Measurements from ENCODE around the gene NPAS3.

Gene NPAS3

DNA sequence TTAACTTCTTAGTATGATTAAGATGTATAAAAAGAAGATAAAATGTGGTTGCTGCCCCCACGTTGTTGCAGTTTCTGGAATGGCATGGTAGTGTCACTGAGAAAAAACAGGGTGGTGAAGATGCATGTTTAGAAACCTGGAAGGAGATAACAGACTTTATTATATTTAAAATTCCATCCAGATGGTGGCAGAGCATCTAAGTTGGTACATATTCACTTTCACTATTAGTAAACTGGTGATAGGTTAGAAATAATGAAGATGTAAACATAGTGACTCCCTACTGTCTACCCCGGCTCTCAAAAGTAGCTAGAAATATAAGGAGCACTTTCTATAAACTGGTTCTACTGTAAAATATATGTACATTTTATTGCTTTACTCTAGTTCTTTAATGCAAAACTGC is 279.3 kb downstream of the NPAS3 start:
- no peak for DNase-seq (ENCODE audit: low spot score)
- TF ChIP-seq, protein P1, sequence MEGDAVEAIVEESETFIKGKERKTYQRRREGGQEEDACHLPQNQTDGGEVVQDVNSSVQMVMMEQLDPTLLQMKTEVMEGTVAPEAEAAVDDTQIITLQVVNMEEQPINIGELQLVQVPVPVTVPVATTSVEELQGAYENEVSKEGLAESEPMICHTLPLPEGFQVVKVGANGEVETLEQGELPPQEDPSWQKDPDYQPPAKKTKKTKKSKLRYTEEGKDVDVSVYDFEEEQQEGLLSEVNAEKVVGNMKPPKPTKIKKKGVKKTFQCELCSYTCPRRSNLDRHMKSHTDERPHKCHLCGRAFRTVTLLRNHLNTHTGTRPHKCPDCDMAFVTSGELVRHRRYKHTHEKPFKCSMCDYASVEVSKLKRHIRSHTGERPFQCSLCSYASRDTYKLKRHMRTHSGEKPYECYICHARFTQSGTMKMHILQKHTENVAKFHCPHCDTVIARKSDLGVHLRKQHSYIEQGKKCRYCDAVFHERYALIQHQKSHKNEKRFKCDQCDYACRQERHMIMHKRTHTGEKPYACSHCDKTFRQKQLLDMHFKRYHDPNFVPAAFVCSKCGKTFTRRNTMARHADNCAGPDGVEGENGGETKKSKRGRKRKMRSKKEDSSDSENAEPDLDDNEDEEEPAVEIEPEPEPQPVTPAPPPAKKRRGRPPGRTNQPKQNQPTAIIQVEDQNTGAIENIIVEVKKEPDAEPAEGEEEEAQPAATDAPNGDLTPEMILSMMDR (IDR thresholded peaks at IDR 0.05; ENCODE audit: extremely low read depth, missing control alignments): no peak

DNA sequence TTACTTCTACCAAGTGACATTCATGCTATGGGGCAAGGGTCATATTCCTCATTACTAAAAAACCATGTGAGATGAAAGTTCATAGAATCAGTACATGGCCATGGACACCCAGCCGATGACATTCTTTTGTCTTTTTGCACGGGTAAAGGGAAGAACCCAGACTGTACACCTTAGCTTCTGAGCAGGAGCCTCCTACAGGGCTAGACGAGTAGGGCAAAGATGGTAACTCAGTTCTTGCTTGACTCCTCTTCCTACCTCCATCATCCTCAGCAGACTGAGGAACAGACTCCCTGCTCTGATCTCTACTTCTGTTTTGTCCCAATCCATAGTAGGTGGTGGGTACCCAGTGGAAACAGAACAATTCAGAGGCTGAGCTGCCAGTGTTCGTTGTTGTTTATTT is 281.3 kb downstream of the NPAS3 start:
- TF ChIP-seq, protein P1 (IDR thresholded peaks at IDR 0.05; ENCODE audit: extremely low read depth, missing control alignments): no peak
- no peak for DNase-seq (ENCODE audit: low spot score)

DNA sequence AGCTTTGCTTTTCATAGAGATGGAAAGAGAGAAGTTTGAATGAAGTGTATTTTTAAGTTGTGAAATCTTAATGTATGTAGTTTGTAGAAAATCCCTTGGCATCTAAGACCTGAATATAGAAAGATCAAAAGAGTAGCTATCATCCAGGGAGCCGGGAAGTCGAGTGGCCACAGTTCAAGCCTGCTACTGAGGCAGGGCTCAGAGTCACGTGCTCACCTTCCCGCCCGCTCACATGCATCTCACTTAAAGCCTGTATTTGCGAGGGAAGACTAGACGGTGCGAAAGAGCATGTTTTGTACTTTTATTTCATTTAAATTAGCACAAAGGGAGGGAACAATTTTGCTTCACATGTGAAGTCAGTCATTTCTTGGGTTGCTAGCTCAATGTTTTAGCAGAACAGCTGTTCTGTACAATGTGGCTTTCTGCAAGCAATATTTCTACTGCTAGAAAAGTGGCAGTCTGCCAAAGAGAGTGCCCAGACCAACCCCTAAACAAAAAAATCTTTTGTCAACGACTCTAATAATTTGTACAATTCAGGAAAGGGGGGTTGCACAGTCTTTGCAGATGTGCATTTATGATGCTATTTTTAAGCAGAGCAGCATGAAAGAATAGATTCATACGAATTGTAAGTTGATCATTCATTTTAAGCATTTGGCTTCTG is 290.7 kb downstream of the NPAS3 start:
- TF ChIP-seq, protein P1 (IDR thresholded peaks at IDR 0.05; ENCODE audit: extremely low read depth, missing control alignments): no peak
- DNase-seq (ENCODE audit: low spot score): no peak

DNA sequence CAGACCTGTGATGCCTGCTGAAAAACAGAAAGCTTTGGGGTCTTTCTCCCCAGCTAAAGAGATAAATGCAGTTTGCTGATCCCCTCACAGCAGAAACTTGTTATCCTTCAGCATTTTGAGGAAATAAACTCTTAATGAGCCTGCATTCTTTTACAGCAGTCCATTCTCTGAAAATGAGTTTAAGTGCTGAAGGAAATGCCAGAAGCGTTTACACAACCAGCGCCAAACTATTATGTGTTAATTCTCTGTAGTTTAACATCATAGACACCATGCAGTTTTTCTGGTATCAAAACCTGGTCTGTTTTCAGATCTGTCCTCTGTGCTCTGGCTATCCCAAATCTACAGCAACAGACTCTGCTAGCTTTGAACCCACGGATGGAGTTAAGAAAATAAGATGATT is 291.3 kb downstream of the NPAS3 start:
- DNase-seq (ENCODE audit: low spot score): no peak
- TF ChIP-seq, protein P1 (IDR thresholded peaks at IDR 0.05; ENCODE audit: extremely low read depth, missing control alignments): no peak

DNA sequence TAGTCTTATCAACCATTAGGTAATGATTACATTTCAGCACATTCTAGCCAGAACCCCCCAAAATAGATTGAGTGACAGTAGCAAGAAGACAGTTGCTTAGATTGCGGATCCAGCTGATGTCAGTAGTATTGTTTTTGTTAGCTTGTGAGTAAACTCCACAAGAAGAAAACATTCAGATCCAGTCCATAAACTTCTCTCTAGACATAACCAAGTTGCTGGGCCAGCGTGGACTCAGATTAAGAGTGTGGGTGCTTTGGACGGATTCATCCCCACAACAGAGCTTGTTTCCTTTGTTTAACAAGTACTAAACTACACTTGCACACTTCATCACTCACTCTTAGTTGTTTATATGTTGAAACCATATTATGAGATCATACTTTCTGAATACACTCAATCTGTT is 293.4 kb downstream of the NPAS3 start:
- TF ChIP-seq, protein P1 (IDR thresholded peaks at IDR 0.05; ENCODE audit: extremely low read depth, missing control alignments): no peak
- no peak for DNase-seq (ENCODE audit: low spot score)

DNA sequence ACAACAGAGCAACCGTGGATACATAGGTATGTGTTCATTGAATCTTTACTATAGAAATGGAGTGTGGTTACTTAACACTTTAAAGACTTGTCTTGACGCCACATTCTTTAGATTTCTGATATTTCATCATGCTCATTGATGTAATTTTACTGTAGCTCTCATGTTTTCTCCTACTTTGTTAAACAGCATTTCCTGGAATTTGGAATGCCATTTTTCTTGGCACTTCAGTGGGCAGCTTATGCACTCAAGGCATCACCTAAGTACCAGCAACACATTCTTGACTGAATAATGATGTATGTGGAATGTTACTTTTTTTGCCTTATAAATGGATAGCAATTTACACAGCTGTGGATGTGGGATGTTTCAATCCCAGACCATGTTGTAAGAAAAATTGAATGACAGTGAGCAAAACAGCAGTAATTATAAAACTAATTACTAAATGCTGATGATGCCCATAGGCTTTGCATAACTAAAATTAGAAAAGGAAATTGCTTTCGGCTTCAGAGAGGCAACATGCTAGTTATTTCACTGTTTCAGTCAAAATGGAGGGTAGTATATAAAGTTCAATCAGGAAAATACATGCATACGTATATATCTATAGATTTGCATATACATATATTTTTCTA is 298.5 kb downstream of the NPAS3 start:
- DNase-seq (ENCODE audit: low spot score): no peak
- TF ChIP-seq, protein P1 (IDR thresholded peaks at IDR 0.05; ENCODE audit: extremely low read depth, missing control alignments): no peak

DNA sequence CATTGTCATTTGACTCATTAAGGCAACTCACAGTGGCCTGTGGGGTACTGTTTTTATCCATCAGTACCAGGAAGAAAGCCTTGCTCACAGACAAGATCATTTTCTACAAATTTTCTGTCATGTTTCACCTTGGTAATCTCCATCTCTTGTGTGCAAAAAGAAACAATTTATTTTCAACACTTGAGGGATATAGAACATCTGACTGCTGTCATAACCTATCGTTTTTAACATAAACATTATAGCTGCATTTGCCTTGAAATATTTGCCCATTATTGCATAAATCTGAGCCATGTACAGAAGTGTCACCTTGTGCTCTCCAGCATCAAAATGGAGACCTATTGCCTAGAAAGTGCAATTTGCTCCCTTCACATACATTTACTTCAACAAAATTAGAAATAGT is 300.8 kb downstream of the NPAS3 start:
- no peak for DNase-seq (ENCODE audit: low spot score)
- TF ChIP-seq, protein P1 (IDR thresholded peaks at IDR 0.05; ENCODE audit: extremely low read depth, missing control alignments): no peak

All from GM20000 (cell line).